Neuron (in vitro differentiated cells): ENCODE results near the gene ANKRD11.

ENCODE experiments used
- H2AFZ ChIP-seq: one replicate; pipeline ENCODE4 v1.6.1; 2013; ENCODE audit warnings: low read depth, mild to moderate bottlenecking, inconsistent platforms, low read length, moderate library complexity
- H3K27me3 ChIP-seq: one replicate; pipeline ENCODE4 v1.6.1; 2013; ENCODE audit warnings: low read length; ENCODE audit not compliant: insufficient read depth
- H3K36me3 ChIP-seq: one replicate; pipeline ENCODE4 v1.6.1; 2013; ENCODE audit warnings: low read length; ENCODE audit not compliant: insufficient read depth
- H3K4me1 ChIP-seq: one replicate; pipeline ENCODE4 v1.6.1; 2013; ENCODE audit warnings: low read length; ENCODE audit not compliant: insufficient read depth
- H3K4me3 ChIP-seq: 2 replicates; pipeline ENCODE4 v1.5.1; 2013; ENCODE audit warnings: mild to moderate bottlenecking, low read length, moderate library complexity
- H3K9me3 ChIP-seq: one replicate; pipeline ENCODE4 v1.6.1; 2013; ENCODE audit warnings: low read length

ANKRD11 gene

GRCh38 chr16:89283449-89283848, 206.9 kb downstream of the ANKRD11 start:
- peaks cover 2% of the 10 kb centered on the region for H3K9me3 ChIP-seq
- H3K4me1 ChIP-seq, result peaks cover 26% of the 10 kb centered on the region
- H3K27me3 ChIP-seq, result no peaks in the 10 kb centered on the region
- no peak overlapping the region for H3K4me3 ChIP-seq
- H3K36me3 ChIP-seq, result peaks cover 84% of the 10 kb centered on the region
- no peak overlapping the region for H2AFZ ChIP-seq

DNA sequence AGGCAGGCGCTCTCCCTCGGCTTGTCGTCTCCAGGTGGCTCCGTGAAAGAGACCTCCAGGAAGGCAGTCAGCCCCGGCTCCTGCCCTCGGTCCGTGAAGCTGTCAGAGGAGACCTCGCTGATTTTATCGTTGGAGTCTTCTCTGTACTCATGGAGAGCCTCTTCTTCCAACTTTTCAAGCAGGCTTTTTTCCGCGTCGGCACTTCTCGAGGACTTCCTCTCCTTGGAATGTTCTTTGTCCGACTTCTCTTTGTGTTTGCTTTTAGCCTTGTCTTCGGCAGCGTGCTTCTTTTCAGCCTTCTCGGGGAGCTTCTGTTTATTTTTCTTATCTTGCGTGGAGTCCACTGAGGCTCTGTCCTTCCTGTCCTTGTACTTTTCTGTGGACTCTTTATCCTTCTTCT, 207.8 kb downstream of the ANKRD11 start:
- Histone ChIP-seq H3K4me3 (no peak overlapping the region), H3K9me3 (peaks cover 2% of the 10 kb centered on the region), H3K4me1 (peaks cover 16% of the 10 kb centered on the region), H2AFZ (no peak overlapping the region), H3K27me3 (no peaks in the 10 kb centered on the region), H3K36me3 (peaks cover 84% of the 10 kb centered on the region)

DNA sequence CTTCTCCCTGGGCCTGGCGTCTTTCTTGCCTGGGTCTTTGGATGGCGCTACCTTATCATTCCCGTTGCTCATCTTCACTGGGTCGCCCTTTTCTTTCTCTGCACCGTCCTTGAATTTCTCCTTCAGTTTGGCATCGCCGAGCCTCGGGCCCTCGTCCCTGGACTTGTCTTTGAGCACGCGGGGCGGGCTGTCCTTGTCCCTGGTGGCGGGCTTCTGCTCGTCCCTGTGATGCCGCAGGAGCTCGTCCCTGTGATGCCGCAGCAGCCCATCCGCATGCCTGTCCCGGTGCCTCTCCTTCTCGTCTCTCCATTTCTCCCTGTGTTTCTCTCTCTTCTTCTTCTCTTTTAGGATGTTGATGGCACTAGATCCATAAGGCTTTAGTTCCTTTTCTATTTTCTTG, 208.5 kb downstream of the ANKRD11 start:
- Histone ChIP-seq H3K4me3 (no peak overlapping the region), H3K4me1 (peaks cover 9% of the 10 kb centered on the region), H3K36me3 (peaks cover 85% of the 10 kb centered on the region), H3K27me3 (no peaks in the 10 kb centered on the region), H2AFZ (no peak overlapping the region), H3K9me3 (peaks cover 2% of the 10 kb centered on the region)

DNA sequence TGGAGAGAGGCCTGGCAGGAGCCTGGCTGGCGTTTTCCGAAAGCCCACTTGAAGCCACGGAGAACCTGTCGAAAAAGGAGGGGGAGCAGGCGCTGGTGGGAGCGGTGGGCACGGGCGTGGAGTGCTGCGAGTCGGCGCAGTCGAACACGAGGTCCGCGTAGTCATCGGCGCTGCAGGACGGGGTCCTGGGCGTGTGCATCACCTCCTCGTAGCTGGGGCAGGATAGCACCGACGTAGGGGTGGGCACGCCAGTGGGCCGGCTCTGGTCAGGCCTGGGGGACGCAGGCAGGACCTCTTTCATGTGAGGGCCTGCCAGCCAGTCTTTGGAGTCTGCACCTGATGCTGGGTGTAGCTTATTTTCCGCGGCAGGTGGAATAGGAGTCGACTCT, 209.2 kb downstream of the ANKRD11 start:
- peaks cover 85% of the 10 kb centered on the region for H3K36me3 ChIP-seq
- no peak overlapping the region for H3K4me3 ChIP-seq
- peaks cover 3% of the 10 kb centered on the region for H3K4me1 ChIP-seq
- H3K27me3 ChIP-seq, result no peaks in the 10 kb centered on the region
- H3K9me3 ChIP-seq, result peaks cover 2% of the 10 kb centered on the region
- no peak overlapping the region for H2AFZ ChIP-seq

DNA sequence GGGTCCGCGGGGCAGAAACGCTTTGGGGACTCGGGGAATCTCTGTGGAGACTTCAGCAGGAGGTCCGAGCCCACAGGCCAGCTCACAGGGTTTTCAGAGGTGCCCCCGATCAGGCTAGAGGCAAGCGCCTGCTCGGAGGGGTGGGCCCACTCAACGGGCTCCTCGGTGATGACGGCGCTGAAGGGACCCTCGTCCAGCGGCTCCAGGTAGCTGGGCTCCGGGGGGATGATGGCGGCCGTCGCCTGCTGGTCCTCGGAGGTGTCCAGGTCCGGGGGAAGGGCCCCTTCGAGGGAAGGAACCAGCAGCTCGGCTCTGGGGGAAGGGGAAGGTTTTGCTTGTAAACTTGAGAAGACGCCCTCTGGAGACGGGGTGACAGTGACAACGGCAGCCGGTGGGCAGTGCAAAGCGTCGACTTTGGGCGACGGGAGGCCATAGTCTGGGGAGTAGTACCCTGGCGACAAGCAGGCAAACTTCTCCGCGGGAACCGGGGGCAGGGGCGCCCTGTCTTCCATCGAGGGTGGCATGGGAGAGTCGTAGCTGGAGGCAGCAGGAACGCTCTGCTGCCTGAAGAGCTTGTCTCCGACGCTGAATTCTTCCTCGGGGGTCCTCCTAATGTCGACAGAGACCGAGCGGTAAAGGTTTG, 209.7 kb downstream of the ANKRD11 start:
- H3K4me1 ChIP-seq, result no peaks in the 10 kb centered on the region
- H3K27me3 ChIP-seq, result no peaks in the 10 kb centered on the region
- H3K9me3 ChIP-seq, result peaks cover 2% of the 10 kb centered on the region
- H3K4me3 ChIP-seq, result no peak overlapping the region
- H2AFZ ChIP-seq, result no peak overlapping the region
- H3K36me3 ChIP-seq, result peaks cover 85% of the 10 kb centered on the region

DNA sequence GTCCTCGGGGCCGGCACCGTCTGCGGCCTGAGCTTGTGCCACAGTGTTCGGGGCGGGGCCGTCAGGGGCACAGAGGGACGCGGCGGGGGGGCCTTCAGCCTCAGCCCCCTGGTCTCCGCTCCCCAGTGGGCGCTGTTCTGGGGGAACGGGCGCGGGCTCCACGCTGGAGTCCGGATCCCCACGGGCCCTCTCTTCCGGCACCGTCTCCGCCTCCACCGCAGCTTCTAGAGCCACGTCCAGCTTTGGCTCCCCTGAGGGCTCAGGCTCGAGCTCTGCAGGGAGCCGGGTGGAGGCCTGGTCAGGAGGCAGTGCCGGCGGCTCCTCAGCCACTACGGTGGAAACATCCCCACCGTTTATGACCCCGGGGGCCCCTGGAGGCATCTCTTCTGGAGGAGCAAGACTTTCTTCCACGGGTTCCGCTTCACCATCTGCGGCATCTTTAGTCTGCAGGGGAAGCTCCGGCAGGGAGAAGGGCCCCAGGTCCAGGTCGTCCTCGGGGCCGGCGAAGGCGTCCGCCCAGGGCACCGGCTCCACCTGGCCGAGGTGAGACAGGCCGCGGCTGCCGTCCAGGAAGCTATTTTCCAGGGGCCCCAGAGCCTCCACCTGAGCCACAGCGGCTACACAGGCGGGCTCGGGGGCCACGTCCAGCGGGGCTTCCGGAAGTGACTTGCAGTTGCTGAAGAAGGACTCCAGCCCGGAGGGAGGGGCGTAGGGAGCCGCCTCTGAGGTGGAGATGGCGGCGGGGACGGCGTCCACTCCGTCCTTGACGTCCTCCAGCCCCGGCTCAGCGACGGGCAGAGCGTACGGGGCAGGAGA, 210.5 kb downstream of the ANKRD11 start:
- Histone ChIP-seq H3K9me3 (peaks cover 2% of the 10 kb centered on the region), H3K4me3 (no peak overlapping the region), H3K4me1 (no peaks in the 10 kb centered on the region), H3K27me3 (no peaks in the 10 kb centered on the region), H3K36me3 (peaks cover 85% of the 10 kb centered on the region), H2AFZ (no peak overlapping the region)

GRCh38 chr16:89278441-89279240, 211.7 kb downstream of the ANKRD11 start:
- Histone ChIP-seq H3K9me3 (peaks cover 2% of the 10 kb centered on the region), H3K36me3 (peaks cover 85% of the 10 kb centered on the region), H3K4me1 (no peaks in the 10 kb centered on the region), H3K27me3 (no peaks in the 10 kb centered on the region), H3K4me3 (no peak overlapping the region), H2AFZ (no peak overlapping the region)

DNA sequence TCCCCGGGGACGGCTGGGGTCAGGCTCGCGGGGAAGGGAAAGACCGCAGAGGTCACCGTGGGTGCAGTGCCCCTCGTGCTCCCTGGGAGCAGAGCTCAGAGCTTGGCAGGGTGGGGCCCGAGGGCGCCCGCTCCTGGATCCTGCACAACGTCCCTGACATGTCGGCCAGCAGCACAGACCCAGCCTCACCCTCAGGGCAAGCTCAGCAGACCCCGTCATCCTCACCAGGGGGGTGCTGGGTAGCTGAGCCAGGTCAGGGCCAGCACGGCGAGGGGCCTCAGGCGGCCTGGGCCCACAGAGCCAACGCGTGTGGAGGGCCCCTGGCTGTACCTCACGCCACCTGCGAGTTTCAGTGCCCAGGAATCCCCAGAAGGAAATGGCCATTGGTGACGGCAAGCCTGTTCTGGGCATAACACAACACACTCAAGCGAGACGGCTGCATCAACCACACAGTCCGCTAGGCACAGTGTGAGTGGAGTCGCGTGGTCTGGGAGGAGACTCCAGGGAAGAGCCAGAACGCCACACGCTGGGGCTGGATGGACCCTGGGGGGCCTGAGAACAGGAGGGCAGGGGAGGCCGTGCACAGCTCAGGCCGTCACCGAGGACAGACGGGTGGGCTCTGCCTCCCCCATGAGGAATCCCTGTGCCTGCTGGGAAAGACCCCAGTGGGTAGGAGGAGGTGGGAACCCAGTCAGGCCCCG, 212.6 kb downstream of the ANKRD11 start:
- H2AFZ ChIP-seq, result no peak overlapping the region
- peaks cover 81% of the 10 kb centered on the region for H3K36me3 ChIP-seq
- H3K4me1 ChIP-seq, result no peaks in the 10 kb centered on the region
- no peaks in the 10 kb centered on the region for H3K27me3 ChIP-seq
- H3K9me3 ChIP-seq, result peaks cover 2% of the 10 kb centered on the region
- H3K4me3 ChIP-seq, result no peak overlapping the region

- Histone ChIP-seq H3K27me3 (no peaks in the 10 kb centered on the region), H2AFZ (no peak overlapping the region), H3K9me3 (peaks cover 2% of the 10 kb centered on the region), H3K4me1 (no peaks in the 10 kb centered on the region), H3K4me3 (no peak overlapping the region), H3K36me3 (peaks cover 80% of the 10 kb centered on the region)
Observed at GRCh38 chr16:89277049-89277448, 213.3 kb downstream of the ANKRD11 start.

- Histone ChIP-seq H3K4me1 (no peaks in the 10 kb centered on the region), H3K27me3 (no peaks in the 10 kb centered on the region), H2AFZ (no peak overlapping the region), H3K4me3 (no peak overlapping the region), H3K9me3 (no peaks in the 10 kb centered on the region), H3K36me3 (peaks cover 79% of the 10 kb centered on the region)
Observed at GRCh38 chr16:89275837-89276720, 214.3 kb downstream of the ANKRD11 start.

DNA sequence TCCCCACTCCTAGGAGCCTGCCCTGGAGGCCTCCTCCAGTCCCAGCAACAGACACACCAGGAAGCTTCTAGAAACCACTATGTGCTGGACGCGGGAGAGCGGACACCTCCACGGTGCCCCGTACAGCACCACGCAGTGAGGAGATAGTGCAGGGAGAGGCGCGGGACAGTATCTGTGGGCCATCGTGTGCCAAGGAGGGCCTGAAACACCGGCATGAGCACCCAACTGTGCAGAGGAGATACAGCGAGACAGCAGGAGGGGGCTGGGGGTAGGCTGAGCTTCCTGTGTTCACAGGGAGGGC, 215.1 kb downstream of the ANKRD11 start:
- no peaks in the 10 kb centered on the region for H3K27me3 ChIP-seq
- no peak overlapping the region for H2AFZ ChIP-seq
- no peaks in the 10 kb centered on the region for H3K4me1 ChIP-seq
- H3K4me3 ChIP-seq, result no peak overlapping the region
- peaks cover 74% of the 10 kb centered on the region for H3K36me3 ChIP-seq
- H3K9me3 ChIP-seq, result no peaks in the 10 kb centered on the region

DNA sequence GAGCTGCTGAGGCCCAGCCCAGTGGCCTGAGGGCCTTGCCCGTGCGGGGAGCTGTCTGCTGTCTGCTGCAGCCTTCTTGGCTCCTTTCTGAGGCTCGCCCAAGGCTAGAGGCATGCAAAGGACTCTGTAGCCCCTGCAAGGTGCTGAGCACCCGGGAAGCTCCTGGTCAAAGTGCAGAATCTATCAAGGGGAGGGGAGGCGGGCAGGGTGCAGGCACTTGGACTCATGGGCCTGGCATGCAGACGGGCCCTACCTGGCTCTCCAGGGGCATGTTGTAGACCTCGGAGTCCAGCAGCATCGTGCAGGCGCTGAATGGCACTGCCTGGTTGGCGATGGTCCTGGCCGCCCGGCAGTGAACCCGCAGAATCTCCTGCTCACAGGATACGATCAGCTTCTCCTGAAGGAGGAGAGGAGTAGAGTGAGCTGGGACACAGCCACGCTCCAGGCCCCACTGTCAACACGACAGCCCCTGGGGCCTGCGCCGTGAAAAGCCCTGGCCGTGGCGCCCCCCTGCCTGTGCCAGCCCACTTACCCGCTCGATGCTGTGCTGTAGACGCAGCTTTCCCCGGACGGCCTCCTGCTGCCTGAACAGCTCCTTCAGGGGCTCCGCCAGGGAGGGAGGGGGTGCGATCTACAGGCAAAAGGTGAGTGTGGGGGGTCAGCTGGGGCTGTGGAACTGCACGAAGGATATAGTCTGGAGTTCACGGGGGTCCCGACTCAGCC, 215.6 kb downstream of the ANKRD11 start:
- Histone ChIP-seq H2AFZ (no peak overlapping the region), H3K4me3 (no peak overlapping the region), H3K36me3 (peaks cover 76% of the 10 kb centered on the region), H3K4me1 (no peaks in the 10 kb centered on the region), H3K9me3 (no peaks in the 10 kb centered on the region), H3K27me3 (no peaks in the 10 kb centered on the region)
